Activated CD4-positive, alpha-beta T cell treated with anti-CD3 and anti-CD28 coated beads for 48 hours (primary cell): ENCODE data around the gene TAGLN3.
A peak's percentile ranks its signal among the peaks of the same experiment; 100 is the strongest.
"Not testable (repeated sequence)": the region's sequence is repeated elsewhere in the genome, so short reads cannot be mapped to it uniquely, and the experiment has no call there.

ENCODE experiments used
- DNase-seq: peaks from one replicate; pipeline ENCODE4 v3.0.0-alpha.2; 2020

TAGLN3 gene

DNA sequence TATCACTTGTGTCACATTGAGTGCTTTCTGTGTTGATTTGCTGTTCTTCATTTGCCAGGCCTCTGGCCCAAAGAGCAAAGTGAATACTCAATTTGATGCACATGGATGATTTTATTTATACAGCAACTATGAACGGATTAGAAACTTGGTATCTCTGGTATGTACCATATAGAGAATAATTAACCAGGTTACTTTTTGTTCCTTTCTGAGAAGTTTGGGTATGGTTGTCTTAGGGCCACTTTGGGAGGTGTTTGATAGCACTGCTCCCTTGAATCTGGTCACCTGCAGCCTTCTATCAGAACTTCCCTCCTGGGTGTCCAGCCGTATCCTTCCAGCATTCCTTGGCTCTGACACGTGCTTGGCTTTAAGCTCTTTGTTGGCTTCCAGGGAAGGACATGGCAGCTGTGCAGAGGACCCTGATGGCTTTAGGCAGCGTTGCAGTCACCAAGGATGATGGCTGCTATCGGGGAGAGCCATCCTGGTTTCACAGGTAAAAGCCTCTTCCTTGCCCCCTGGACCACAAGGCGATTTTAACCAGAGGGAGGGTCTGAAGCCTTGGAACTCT lies 12.7 kb downstream of the TAGLN3 start:
- no peak for DNase-seq

DNA sequence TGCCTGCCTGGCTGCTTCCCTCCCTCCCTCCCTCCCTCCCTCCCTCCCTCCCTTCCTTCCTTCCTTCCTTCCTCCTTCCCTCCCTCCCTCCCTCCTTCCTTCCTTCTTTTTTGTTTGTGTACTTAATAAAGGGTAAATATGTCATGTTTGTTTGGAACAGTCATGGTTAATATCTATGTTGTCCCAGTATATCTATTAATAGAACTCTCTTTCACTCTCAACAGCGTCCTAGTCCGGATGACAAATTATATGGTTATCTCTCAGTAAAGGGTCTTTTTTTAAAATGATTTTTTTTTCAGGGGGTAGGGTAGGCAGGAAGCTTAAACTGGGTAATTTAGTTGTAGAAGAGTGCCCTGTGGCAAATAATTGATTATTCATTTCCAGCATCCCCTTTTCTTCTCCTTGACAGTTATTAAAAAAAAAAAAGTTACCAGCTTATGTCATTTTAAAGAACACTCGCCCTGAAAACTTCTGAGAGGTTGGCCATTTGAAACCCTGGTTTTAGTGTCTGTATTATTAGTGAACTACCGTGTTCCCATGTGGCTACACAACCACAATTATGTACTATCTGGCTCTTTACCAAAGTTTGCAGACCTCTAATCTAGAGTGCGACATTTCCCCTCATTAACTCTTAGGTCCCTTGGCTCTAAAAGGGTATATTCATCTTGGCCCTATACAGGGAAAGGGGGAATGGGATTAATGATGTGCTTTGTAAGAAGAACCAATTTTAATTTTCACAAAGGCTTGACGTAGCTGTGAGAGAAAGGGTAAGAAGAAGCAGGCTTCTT lies 13.7 kb downstream of the TAGLN3 start:
- DNase-seq = no peak

DNA sequence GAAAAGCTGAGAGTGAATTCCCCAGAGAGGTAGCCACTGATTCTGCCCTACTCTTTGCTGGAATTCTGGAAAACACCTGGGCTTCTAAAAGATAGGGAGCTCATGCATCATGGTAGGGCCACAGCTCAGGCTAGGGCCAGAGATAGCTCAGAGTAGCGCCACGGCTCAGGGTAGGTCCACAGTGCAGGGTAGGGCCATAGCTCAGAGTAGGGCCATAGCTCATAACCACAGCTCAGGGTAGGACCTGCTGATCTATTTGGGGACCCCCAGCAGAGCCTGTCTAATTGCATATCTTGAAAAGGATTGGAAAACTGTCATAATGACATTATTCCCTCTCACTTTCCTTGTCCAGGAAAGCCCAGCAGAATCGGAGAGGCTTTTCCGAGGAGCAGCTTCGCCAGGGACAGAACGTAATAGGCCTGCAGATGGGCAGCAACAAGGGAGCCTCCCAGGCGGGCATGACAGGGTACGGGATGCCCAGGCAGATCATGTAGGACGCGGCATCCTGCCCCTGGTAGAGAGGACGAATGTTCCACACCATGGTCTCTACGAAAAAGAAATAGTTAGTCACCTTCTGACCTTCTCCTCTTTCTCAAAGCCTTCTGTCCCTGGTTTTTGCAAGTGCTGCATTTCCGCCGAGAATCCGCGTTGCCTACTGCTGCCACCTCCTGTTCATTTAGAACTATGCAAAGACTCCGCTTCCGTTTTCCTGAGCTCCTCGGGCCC lies 14.5 kb downstream of the TAGLN3 start:
- peak; percentile 79 for DNase-seq

DNA sequence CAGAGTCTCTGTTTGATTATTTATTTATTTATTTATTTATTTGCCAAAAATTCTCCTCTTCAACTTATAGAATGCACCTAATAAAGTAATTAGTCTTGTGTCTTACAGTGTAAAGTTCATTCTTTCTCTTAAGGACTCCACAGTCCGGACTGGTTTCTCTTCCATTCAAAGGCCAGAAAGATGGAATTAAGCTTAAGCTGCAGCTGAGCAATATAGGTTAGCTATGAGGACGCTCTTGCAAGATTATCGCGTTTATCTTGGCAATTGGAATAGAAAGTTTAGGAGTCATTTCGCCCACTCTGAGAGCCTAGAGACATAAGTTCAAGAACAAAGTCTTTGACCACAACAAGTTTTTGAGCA lies 15.0 kb downstream of the TAGLN3 start:
- no peak for DNase-seq

DNA sequence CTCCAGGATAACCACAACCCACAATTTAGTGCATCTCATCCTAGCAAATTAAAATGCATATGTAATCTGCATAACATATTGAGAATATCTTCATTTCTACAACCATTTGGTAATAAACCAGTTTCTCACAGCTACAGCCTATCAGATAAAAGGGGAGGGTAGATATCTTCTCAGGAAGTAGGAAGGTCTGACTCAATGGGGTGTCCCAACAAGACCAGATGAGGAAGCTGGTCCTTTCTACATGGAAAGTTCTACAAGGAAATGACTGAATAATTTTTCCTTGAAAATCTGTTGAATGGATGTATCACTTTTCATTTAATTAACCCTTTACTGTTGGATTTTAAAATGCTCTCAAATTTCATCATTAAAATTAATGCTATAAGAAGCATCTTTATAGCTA lies 18.4 kb downstream of the TAGLN3 start:
- no peak for DNase-seq

DNA sequence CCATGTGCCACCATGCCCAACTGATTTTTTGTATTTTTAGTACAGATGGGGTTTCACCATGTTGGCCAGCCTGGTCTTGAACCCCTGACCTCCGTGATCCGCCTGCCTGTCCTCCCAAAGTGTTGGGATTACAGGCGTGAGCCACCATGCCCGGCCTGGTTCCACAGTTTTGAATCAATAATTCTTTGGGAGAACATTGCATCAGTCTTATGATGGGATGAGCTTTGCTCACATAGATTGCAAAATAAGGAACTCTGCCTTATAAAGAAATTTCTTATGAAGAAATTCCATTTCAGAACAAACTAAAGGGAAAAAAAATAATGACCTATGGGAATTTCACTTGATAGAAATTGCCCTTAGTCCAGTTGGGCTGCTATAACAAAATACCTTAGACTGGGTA lies 20.0 kb downstream of the TAGLN3 start:
- no peak for DNase-seq

DNA sequence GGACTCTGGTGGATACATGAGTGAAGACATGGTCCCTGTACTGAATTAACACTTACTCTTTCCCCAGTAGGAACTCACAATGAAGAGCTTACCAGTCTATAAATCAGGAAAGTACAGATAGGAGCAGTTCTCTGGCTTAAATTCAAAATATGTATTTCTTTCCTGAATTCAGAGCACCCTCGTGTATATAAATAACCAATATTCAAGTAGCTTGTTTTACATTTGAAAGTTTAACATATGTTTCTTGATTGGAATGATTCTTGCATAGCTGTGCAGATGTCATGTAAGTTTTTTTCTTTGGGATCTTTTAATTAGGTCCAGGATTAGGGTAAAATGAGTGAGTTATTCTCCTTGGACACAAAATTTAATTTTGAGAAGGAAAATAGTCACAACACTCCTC lies 21.0 kb downstream of the TAGLN3 start:
- no peak for DNase-seq

DNA sequence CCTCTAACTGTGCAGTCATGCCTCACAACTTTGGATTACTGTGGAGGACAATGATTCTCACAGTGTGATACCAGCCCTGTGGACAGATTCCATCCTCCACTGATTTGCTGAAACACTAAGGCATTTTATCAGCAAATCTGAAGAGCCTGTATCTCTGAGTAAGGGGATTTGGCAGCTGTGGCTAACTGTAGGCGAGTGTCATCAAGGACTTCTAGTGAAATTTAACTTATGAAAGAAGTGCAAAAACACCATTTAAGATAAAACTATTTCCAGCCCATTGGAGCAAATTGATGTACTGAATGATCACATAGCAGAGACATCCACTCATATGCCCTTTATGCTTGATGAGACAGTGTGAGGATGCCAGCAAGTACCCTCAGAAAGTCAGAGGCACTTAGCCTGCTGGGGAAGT lies 22.0 kb downstream of the TAGLN3 start:
- DNase-seq = no peak

DNA sequence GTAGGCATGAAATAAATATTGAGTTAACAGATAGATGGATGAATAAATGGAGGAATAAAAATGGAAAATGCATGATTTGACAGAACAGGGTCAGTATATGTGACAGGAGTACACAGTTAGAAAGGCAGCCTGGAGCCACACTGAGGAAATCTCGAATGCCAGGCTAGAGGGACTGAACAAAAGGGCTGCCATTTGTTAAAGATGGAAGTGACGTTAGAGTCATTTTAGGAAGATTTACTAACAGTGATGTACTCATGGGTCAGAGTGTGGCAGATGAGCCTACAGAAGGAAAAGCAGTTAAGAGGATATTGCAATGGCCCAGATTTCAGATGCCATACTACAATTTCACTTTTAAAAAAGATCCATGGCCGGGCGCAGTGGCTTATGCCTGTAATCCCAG lies 28.4 kb downstream of the TAGLN3 start:
- DNase-seq = no peak

DNA sequence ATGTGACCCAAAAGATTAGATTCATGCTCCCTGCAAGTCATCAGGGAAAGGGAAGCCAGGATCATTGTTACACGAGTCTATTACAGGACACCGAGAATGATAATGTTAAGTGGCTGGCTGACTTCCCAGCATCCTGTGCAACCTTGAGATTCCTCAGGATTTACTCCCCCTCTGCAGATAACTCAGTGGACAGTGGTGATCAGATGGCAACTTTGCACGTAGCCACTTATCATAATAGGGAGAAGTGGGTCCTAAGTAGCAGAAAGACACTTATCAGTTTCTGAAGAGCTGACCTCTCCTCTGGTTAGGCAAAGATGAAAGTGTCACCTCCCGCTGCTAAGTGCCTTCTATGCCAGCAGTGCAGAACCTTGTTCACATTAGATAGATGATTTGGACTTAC lies 29.1 kb downstream of the TAGLN3 start:
- no peak for DNase-seq

DNA sequence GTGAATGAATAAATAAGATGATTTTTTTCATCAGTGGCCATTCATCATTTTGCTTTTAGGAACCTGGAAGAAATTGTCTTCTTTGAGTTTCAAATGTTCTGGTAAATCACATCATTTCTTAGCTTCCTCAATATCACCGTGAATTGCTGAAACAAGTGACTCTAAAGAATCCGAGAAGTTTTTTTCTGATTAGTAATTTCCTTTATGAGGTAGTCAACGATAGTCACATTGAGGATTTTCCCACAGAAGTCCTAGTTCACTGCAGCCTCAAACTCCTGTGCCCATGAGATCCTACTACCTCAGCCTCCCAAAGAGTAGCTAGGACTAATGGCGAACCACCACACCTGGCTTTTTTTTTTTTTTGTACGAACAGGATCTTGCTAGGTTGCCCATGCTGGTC lies 32.2 kb downstream of the TAGLN3 start:
- DNase-seq = no peak

DNA sequence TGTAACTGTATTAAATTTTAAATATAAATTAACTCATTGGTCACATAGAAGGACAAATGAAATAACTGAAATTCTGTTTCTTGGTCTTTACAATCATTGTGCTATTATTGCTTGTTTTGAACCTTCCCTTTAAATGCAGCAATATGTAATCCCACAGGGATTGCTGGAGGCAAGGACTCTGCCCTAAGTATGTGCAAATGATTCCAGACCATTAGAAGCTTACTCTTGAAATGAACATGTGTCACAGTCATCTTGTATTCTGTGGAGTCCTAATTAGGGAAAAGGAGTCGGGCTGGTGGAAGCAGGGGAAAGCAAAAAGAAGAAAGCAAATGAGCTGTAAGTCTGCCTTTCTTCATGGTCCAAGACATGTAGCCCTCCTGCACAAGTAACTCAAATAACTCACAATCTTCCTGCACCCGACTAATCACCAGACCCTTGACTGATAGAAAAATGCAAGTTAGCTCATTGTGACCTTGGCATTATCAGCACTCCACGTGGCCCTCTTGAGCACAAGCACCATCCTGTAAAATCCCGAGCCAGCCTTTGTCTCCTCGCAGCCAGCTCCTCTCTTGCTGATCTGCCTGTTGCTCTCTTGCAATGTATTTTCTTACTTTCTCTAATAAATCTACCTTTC lies 33.5 kb downstream of the TAGLN3 start:
- DNase-seq = no peak

DNA sequence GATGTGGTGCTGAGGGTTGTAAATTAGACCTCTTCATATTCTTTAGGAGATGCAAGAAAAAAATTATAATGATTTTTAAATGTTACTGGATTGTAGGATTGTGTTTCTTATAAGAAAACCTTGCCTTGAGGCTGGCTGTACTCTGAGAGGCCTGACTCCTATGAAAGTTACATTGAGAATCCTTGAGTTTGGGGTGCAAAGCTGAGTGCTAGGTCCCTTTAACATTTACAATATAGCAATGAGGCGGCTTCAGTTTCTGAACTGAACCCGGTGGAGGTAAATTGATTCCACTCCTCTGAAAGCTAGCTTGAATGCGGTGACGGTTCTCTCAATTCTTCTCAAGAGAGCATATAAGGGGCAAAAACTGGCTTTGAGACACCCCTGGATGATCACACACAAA lies 35.7 kb downstream of the TAGLN3 start, which contains the start of gene TMPRSS7:
TMPRSS7 (plus strand) TSS at position 301 of the 400 bp plus-strand sequence. CDS start 110 bp downstream, outside the sequence.
- DNase-seq = no peak

DNA sequence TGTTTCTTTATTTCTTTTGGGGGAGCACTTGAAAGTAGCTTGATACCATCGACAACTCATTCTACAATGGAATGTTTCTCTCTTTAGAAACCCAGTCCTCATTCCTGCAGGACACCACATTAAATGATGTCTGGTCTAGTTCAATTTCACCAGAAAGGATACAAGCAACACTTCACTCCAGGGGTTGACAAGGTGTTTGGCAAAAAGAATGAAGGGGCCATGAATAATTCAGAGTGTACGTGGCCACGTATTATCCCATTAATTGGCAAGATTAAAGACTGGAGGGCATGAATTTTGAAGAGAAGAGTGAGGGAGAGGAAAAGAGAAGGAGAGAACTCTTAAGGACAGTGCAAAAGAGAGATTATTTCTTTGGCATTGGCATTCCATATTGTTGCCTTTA lies 36.5 kb downstream of the TAGLN3 start:
- no peak for DNase-seq

DNA sequence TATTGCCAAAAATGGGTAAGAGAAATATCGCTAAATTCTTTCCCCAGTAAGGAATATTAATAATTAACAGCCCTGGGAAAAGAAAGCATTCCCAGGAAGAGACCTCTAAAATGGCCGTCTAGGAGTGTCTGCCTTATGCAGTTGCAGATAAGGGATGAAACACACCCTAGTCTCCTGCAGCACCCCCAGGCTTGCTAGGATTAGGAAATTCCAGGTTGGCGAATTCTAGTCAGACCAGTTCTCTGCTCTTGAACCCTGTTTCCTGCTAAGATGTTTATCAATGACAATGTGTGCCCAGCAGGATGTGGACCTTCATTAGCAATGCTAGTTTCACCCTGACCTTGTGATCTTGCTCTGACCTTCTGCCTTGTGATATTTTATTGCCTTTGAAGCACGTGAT lies 38.5 kb downstream of the TAGLN3 start:
- DNase-seq = not testable (repeated sequence)

DNA sequence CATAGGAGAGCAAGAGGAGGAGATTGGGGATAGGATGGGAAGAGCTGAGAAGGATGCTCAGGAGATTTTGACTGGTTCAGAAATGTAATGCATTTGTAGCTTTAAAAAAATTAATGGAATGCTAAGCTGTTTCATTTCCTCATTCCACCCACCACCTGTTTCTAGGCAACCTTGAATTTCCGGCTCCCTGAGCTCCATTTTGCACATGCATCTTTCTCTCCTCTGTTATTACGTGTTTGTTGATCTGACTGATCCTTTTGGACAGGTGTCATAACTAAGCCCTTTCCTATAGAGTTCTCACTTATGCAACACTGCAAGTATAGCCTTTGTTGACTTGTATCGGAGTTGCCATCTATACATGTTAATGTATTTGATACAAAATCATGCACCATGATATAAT lies 40.1 kb downstream of the TAGLN3 start:
- no peak for DNase-seq

DNA sequence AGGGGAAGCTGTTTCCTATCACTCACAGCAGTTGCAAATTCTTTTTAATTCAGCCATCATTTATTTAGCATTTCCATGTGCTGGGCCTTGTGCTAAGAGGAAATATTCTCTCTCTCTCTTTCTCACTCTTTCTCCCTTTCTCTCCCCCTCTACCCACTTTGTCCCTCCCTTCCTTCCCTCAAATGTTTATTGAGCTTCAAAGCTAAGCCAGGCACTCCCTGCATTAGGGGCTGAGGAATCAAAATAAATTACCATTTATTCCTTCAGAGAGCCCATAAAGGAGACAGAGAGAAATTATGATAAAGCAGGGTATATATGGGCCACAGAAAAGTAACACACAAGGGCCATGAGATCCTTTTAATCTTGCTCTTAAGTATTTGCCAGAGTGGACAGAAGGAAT lies 42.6 kb downstream of the TAGLN3 start:
- DNase-seq = no peak

DNA sequence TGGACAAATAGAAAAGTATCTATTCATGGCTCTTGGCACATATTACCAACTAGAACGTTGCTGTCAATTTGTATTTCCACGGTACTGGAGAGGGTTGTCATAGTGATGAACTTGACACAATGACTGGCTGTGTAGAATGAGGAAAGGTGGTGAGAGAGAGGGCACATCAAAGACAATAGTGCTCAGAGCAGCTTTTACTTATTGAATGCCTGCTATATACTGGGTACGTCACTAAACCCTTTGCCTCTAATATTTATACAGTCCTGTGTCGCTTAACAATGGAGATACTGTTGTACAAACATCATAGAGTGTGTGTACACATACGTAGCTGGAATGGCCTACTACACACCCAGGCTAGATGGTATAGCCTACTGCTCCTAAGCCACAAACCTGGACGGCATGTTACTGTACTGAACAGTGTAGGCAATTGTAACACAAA lies 44.1 kb downstream of the TAGLN3 start:
- DNase-seq = no peak

DNA sequence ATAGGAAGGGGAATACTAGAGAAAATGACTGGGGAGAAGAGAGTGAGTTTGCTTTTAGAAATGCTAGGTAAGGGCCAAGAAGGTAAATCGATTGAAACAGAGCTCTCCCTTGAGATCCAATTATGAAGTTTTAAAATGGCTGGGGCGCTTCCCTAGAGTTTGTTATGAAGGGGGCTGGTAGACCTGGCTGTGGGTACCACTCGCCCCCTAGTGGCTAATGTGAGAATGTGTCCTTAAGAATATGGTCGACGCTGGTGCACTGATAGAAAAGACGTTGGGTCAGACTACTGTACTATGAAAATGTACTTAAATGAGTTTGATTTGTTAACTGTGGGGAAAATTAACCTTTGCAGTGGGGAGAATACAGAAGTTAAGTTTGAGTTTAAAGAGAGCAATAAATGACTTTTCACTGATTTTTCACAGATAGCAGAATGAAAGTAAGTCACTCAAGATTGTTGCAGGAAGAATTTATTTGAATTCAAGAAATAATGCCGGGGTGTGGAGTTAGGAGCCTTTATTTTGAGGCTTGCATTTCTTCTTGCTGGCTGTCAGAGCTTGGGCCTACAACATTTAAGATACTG lies 45.0 kb downstream of the TAGLN3 start:
- DNase-seq = peak; percentile 56

DNA sequence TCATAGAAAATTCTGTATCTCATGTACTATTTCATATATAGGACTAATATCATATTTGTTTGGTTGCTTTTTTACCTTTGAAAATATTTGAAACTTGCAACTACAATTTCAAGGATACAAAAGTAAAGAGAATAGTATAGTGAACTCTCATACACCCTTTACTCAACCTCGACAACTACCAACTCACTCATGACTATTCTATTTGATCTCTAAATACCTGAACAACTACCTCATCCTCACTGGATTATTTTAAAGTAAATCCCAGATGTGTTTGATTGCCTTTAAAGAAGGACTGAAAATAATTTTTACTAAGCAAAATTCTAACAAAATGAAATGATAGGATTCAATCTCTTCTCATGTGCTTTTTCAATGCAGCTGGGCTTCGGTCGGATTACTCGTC lies 47.9 kb downstream of the TAGLN3 start:
- DNase-seq = no peak

DNA sequence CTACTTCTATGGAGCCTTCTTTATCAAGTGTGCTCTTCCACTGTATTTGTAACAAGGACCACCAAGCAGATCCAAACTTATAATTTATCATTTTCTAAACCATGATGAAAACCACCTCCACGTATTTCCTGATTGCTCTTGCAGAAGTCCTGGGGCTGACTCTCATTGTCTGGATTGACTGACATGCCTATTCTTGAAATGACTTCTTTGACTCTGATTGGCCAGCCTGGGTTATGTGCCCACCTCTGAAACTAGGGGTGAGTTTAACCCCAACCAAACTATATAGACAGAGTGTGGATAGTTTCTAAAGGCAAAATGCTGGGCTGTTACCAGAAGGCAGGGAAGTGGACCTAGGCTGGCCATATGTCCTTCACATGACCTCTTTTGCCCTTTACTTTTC lies 48.5 kb downstream of the TAGLN3 start:
- no peak for DNase-seq

DNA sequence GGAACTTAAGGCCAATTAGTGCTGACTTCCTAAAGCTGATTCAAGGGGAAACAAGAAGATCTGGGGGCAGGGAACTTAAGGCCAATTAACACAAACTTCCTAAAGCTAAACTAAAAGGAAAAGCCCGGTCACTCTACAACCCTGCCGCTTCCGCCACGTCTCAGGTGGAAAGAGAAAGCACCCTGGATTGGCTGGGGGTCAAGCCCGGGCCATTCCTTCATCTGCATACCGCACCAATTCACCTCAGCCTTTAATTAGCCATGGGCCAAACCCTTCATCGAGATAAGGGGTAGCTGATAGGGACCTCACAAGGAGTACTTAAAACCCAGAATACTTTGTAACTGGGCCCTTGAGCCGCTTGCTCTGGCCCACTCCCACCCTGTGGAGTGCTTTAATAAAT lies 50.2 kb downstream of the TAGLN3 start:
- DNase-seq = no peak

DNA sequence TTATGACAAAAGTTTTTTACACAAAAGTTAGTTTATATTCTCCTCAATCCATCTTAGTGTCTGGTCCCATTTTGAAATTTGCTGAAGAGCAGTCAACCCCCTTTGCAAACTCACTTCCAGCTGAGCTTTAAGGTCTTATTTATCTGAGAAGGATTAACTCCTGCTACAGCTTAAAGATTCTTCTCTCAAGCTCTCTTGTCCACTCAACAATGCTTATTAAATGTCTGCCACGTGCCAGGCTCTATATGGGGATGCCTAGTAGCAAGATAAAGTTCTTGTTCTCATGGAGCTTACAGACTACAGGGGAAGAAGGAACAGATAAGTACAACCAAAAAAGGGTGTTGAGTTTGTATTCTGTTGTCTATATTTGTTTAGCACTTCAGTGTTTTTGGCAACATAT lies 54.5 kb downstream of the TAGLN3 start:
- DNase-seq = no peak
